HG02610 (cell line): ENCODE data around the gene DICER1.

Experiments used
- ATAC-seq: cut with Tn5 transposase; IDR thresholded peaks from one replicate; pipeline ENCODE4 v1.9.1; 2021; ENCODE audit warnings: mild to moderate bottlenecking, moderate library complexity; ENCODE audit not compliant: unreplicated experiment

Gene DICER1

DNA sequence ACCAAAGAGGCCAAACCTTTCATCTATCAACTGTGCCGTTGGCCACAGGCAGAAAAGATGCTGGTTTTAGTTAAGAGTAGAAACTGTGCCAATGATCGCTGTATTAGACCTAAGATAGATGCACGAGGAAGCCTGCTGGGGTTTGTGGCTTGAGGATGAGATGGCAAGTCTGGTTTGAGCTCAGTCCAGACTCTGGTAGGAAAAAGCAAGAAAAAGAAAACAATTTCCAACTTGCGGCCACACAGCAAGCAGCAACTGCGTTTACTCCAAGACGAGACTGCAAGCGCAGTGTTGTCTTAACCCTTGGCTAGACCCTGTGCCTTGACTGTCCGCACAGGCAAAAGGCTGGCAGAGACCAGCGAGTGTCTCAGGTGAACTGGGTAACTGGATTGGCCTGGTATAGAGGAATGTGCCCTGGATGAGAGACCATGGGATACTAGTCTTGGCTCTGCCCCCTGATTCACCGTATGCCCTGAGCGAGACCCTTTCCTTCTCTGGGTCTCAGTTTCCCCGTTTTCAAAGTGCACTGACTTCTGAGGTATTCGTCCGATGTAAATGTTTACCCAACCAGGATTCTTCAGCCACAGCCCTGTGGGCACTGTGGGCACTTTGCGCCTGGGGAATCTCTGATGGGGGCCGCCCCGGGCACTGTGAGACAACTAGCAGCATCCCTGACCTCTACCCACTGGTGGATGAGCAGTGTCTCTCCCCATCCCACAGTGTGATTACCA, 113.4 kb downstream of the DICER1 start:
- ATAC-seq, result no peak

DNA sequence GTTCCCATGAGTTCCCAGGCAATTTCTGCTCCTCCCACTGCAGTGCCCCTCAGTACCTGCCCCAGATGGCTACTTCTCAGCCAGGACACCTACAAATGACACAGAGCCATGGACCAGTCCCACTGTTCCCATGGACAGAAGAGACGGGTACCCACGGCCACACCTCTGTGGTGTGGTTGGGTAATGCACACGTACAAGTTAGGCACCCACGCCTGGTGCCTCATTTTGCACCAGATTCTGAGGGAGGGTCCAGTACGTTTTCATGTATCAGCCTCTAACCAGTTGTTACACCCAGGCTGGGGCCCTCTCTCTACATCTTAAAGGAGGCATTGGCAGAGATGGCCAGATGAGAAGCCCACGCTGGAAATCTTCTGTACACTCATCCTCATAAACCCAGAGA, 114.0 kb downstream of the DICER1 start:
- no peak for ATAC-seq

DNA sequence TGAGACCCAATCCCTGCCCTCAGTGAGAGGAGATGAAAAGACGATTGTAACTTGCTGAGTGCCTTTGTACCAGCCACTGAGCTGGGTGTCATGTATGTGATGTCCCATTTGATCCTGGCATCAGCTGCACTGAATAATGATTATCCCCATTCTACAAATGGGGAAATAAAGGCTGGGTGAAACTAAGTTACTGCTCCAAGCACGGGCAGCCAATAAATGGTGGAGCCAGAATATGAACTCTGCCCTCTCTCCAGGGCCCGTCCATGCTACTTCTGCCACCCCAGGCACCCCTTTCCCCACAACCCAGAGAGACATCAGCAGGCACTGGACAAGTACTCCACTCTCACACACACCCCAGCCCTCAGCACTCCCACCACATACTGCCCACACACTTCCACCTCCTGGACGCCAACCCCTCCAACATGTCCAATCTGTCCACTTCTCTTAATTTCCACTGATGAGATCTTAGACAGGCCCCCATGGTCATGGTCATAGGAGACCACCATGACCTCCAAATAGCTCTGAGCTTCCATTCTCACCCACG, 115.8 kb downstream of the DICER1 start:
- ATAC-seq, result no peak

DNA sequence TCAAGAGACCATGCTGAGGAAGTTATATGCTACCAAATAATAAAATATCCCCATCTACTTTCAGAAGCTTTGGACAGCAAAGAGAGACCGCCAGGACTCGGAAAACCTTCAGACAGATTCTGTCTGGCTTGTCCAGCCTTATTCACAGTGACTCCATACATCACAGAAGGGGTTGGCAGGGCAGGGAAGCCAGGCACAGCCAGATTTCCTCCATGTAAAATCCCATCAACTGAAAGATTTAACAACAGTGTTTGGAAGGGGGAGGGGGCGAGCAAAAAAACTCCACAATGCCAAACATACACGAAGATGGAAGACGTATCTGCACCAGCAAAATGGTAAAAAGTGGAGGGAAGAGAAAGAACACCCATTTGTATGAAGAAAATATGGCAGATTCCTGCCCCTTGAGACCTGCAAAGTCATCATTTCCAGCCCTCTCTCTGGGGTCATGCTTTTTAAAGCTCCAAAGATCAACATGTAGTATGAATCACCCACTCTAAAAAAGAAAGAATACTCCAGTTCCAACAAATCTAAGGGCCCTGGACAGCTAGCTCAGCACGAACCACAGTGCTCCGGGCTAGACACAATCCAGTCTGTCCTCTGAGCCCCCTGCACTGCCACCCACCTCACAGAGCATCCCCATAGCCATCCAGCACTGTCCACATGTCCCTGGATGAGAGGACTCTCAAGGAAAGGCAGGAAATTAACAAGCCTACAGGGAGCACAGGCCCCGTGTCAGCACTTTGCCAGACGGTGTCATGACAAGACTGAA, 116.4 kb downstream of the DICER1 start:
- no peak for ATAC-seq

DNA sequence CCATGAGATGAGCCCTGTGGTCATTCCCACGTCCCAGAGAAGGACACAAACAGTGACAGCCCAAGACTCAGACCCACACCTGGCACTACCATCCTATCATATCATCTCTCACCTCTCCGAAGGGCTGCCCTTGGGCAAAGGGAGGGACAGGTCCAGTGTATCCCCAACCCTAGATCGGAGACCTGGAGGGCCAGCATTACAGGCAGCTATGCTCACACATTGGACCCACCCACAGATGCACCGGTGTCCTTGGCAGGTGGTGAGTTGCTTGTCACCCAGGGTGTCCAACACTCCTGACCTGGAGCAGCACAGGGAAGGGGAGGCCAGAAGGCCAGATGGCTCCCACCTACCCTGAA, 117.4 kb downstream of the DICER1 start:
- ATAC-seq, result no peak

DNA sequence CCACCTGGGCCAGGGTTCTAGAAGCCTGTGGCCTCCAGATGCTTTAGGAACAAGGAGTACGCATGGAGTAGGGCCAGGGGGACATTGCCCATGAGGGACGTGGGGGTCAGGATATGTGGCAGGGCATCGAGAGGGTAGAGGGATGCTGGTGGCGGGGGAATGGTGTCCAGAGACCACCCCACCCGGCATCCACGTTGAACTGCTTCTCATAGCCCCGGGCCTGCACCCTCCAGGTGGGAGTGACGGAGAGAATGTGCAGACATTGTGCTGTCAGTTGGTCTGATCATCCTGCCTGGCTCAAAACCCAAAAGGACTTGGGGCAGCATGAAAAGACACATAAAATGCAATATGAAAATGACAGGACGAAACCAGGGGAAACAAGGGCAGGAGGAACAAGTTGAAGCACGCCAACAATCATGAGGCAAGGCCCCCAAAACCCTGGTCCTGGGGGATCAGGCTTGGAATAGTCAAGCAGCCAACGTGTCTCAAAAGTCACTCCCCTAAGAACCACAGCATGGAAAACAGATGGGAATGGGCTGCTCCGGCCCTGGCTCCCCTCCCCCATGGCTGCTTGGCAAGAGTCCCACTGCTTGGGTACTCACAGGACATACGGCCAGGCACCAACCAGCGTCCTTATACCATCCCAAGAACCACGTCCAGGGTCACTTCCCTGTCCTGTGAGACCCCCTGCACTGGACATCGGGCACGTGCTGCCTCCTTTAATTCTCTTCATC, 117.9 kb downstream of the DICER1 start:
- no peak for ATAC-seq

DNA sequence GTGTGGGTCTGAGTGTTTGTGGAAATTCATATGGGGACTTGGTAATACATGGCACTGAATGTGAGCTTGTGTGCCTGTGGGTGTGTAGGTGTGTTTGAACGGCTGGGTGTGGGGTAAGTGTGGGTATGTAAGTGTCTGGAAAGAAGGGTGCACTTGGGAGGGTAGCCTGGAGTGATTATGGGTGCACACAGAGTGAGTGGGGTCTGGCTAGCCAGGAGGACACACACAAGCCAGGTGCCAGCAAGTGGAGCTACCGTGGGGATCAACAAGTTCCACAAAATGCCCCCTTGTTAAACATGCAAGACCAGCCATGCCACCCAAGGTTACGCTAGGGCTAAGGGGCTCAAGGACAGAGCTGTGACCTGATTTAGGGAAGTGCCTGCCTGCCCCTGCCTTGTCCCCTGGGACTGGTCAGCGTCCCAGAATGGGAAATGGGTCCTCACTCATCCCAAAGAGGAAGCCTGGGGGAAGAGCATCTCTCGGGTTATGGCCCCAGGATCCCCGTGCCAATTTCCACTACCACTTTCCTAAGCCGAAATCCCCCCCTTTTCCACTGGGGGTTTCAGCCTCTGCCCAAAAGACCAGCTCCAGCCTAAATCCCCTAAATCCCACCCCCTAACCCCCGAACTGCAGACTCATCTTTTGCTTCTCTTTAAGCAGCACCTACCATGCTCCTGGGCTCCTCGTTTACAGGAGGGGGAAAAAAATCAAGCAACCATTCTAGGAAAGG, 118.6 kb downstream of the DICER1 start:
- ATAC-seq, result no peak

DNA sequence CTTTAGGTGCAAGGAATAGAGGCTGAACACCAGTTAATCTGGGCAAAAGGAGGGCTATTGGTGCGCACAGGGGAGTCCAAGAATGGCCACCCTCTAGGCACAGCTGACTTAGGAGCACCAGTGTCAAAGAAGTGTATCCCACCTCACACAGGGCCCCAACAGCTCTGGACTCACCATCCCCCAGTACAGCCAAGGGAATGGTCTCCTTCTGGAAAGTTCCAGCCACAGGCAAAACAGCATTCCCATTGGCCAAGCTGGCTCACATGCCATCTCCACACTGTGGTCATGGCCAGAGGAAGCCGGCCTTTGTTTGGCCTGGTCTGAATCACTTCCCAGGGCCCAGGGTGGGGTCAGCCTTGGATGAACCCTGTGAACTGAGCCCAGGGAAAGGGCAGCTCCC, 120.1 kb downstream of the DICER1 start:
- ATAC-seq, result no peak
